ENCODE data around the gene B4GALT3. TPM values are rescaled to one million over a fixed set of nuclear protein-coding genes. Genes with fewer than 3 reads are reported as not detected.

The B4GALT3 gene
- total RNA-seq, 3 donors from 2014 or later (not counting 1 experiment from before 2014, with no cell fraction given): 58.4 to 62.2 (median 59.4) TPM

- DNase-seq: no peak
- H3K4me3 ChIP-seq (ENCODE audit: low read length): no peak overlapping the region
Observed at GRCh38 chr1:161162806-161163205, 14.5 kb downstream of the B4GALT3 start.

GRCh38 chr1:161162052-161162451, 15.3 kb downstream of the B4GALT3 start:
- 93% methylated on average over 5 of the region's 7 CpGs for WGBS (ENCODE audit: insufficient coverage)
- Mint-ChIP-seq H3K4me1 (peaks cover 48 to 72% of the 10 kb centered on the region in 2 donors), H3K27ac (no peak overlapping the region), H3K27me3 (ENCODE audit: low read depth in 2 of 2) (no peaks in the 10 kb centered on the region), H3K9me3 (no peaks in the 10 kb centered on the region), H3K36me3 (peaks cover 12% of the 10 kb centered on the region), H3K4me3 (peak overlapping the region; percentile 40)
- H3K27ac ChIP-seq (ENCODE audit: low read length): no peak overlapping the region
- DNase-seq: no peak
- no peak for TF ChIP-seq CTCF (IDR thresholded peaks at IDR 0.05)
- peaks cover 37% of the 10 kb centered on the region for H3K4me1 ChIP-seq (ENCODE audit: control insufficient read depth, insufficient read depth, low read length)
- H3K4me3 ChIP-seq (ENCODE audit: low read length): no peak overlapping the region
- ATAC-seq: no peak
- no peaks in the 10 kb centered on the region for H3K27me3 ChIP-seq (ENCODE audit: control insufficient read depth, insufficient read depth, low read length)
- H3K9me3 ChIP-seq (ENCODE audit: control insufficient read depth, insufficient read depth, low read length): no peaks in the 10 kb centered on the region
- H3K36me3 ChIP-seq (ENCODE audit: control insufficient read depth, insufficient read depth, low read length): peaks cover 24% of the 10 kb centered on the region
- intact Hi-C loops (cut with micrococcal nuclease): no loop called here

More at GRCh38 chr1:161162806-161163205, 14.5 kb downstream of the B4GALT3 start:
- Mint-ChIP-seq H3K36me3 (peaks cover 5% of the 10 kb centered on the region), H3K27ac (peak overlapping the region; percentile 97 to 98), H3K4me1 (peaks cover 49 to 75% of the 10 kb centered on the region in 2 donors), H3K27me3 (ENCODE audit: low read depth in 2 of 2) (no peaks in the 10 kb centered on the region), H3K9me3 (no peaks in the 10 kb centered on the region), H3K4me3 (peak overlapping the region; percentile 55)
- Histone ChIP-seq H3K9me3 (ENCODE audit: control insufficient read depth, insufficient read depth, low read length) (no peaks in the 10 kb centered on the region), H3K36me3 (ENCODE audit: control insufficient read depth, insufficient read depth, low read length) (peaks cover 16% of the 10 kb centered on the region), H3K27me3 (ENCODE audit: control insufficient read depth, insufficient read depth, low read length) (no peaks in the 10 kb centered on the region), H3K4me1 (ENCODE audit: control insufficient read depth, insufficient read depth, low read length) (peaks cover 45% of the 10 kb centered on the region), H3K27ac (ENCODE audit: low read length) (no peak overlapping the region)
- ATAC-seq: no peak
- 94% methylated on average over 8 of the region's 10 CpGs for WGBS (ENCODE audit: insufficient coverage)
- intact Hi-C loops (cut with micrococcal nuclease): no loop called here
- TF ChIP-seq CTCF (IDR thresholded peaks at IDR 0.05): no peak

GRCh38 chr1:161161652-161162051, 15.7 kb downstream of the B4GALT3 start:
- Histone ChIP-seq H3K27ac (ENCODE audit: low read length) (no peak overlapping the region), H3K36me3 (ENCODE audit: control insufficient read depth, insufficient read depth, low read length) (peaks cover 26% of the 10 kb centered on the region), H3K9me3 (ENCODE audit: control insufficient read depth, insufficient read depth, low read length) (no peaks in the 10 kb centered on the region), H3K4me3 (ENCODE audit: low read length) (no peak overlapping the region), H3K27me3 (ENCODE audit: control insufficient read depth, insufficient read depth, low read length) (no peaks in the 10 kb centered on the region), H3K4me1 (ENCODE audit: control insufficient read depth, insufficient read depth, low read length) (peaks cover 33% of the 10 kb centered on the region)
- Mint-ChIP-seq H3K36me3 (peaks cover 12% of the 10 kb centered on the region), H3K27me3 (ENCODE audit: low read depth in 2 of 2) (no peaks in the 10 kb centered on the region), H3K4me1 (peaks cover 44 to 68% of the 10 kb centered on the region in 2 donors), H3K4me3 (no peak overlapping the region), H3K27ac (peak overlapping the region in 1 of 2 donors; percentile 97), H3K9me3 (no peaks in the 10 kb centered on the region)
- no peak for DNase-seq
- intact Hi-C loops (cut with micrococcal nuclease): no loop called here
- no peak for TF ChIP-seq CTCF (IDR thresholded peaks at IDR 0.05)
- no peak for ATAC-seq
- WGBS (ENCODE audit: insufficient coverage): 97% methylated on average over 4 of the region's 5 CpGs

- H3K27ac Mint-ChIP-seq: peak overlapping the region in 1 of 2 donors; percentile 97
- H3K4me3 Mint-ChIP-seq: peak overlapping the region; percentile 91
- H3K36me3 ChIP-seq (ENCODE audit: control insufficient read depth, insufficient read depth, low read length): peaks cover 26% of the 10 kb centered on the region
- peaks cover 12% of the 10 kb centered on the region for H3K36me3 Mint-ChIP-seq
- TF ChIP-seq CTCF (IDR thresholded peaks at IDR 0.05): no peak
- 96% methylated on average over 22 of the region's 22 CpGs for WGBS (ENCODE audit: insufficient coverage)
- H3K27me3 Mint-ChIP-seq (ENCODE audit: low read depth in 2 of 2): no peaks in the 10 kb centered on the region
- no peaks in the 10 kb centered on the region for H3K27me3 ChIP-seq (ENCODE audit: control insufficient read depth, insufficient read depth, low read length)
- intact Hi-C loops (cut with micrococcal nuclease): no loop called here
- H3K4me1 Mint-ChIP-seq: peaks cover 35 to 64% of the 10 kb centered on the region in 2 donors
- H3K4me1 ChIP-seq (ENCODE audit: control insufficient read depth, insufficient read depth, low read length): peaks cover 28% of the 10 kb centered on the region
- no peaks in the 10 kb centered on the region for H3K9me3 Mint-ChIP-seq
- DNase-seq (no peak), ATAC-seq (no peak)
- no peak overlapping the region for H3K27ac ChIP-seq (ENCODE audit: low read length)
- no peaks in the 10 kb centered on the region for H3K9me3 ChIP-seq (ENCODE audit: control insufficient read depth, insufficient read depth, low read length)
- no peak overlapping the region for H3K4me3 ChIP-seq (ENCODE audit: low read length)
Observed at GRCh38 chr1:161160671-161161145, 16.6 kb downstream of the B4GALT3 start.
